Measurements from ENCODE around the gene HEXA.

- no peak for TF ChIP-seq CTCF (IDR thresholded peaks at IDR 0.05)
- TF ChIP-seq EZH2 (IDR thresholded peaks at IDR 0.05): no peak
- no peak for TF ChIP-seq EZH2phosphoT487 (IDR thresholded peaks at IDR 0.05)
These were observed 57.3 kb downstream of the HEXA start for GRCh38 chr15:72318408-72318942.

Data from neural progenitor cell (in vitro differentiated cells).